NT2/D1 (cell line): ENCODE results near the gene LPGAT1.

ENCODE experiments used
- DNase-seq: peaks from one replicate; pipeline ENCODE4 v3.0.0-alpha.2; 2011; ENCODE audit warnings: low read depth, low spot score
- H3K27me3 ChIP-seq: 2 replicates; pipeline ENCODE4 v1.6.0; 2011; ENCODE audit warnings: mild to moderate bottlenecking; ENCODE audit not compliant: insufficient read length, insufficient read depth
- H3K36me3 ChIP-seq: 2 replicates; pipeline ENCODE4 v1.6.1; 2011; ENCODE audit warnings: mild to moderate bottlenecking, low read length, mixed read lengths; ENCODE audit not compliant: insufficient read depth, insufficient read length
- H3K4me1 ChIP-seq: 2 replicates; pipeline ENCODE4 v1.5.1; 2011; ENCODE audit not compliant: insufficient read depth, insufficient read length
- H3K4me3 ChIP-seq: 2 replicates; pipeline ENCODE4 v1.5.1; 2011; ENCODE audit warnings: low read depth; ENCODE audit not compliant: insufficient read length
- H3K9ac ChIP-seq: 2 replicates; pipeline ENCODE4 v1.6.0; 2011; ENCODE audit warnings: low read depth; ENCODE audit not compliant: insufficient read length
- H3K9me3 ChIP-seq: 2 replicates; pipeline ENCODE4 v1.5.1; 2011; ENCODE audit warnings: mild to moderate bottlenecking, low read length; ENCODE audit not compliant: insufficient read depth
- SUZ12 ChIP-seq: IDR thresholded peaks from 2 replicates; pipeline ENCODE4 v1.6.1; 2011; ENCODE audit not compliant: insufficient read length, insufficient read depth; ENCODE audit errors: extremely low read depth
- YY1 ChIP-seq: IDR thresholded peaks from 2 replicates; pipeline ENCODE4 v1.6.1; 2011; ENCODE audit not compliant: insufficient read length, insufficient read depth
- ZNF274 ChIP-seq: IDR thresholded peaks from 2 replicates; pipeline ENCODE4 v1.6.1; 2011; ENCODE audit warnings: mild to moderate bottlenecking, low read depth, low read length

LPGAT1 gene

DNA sequence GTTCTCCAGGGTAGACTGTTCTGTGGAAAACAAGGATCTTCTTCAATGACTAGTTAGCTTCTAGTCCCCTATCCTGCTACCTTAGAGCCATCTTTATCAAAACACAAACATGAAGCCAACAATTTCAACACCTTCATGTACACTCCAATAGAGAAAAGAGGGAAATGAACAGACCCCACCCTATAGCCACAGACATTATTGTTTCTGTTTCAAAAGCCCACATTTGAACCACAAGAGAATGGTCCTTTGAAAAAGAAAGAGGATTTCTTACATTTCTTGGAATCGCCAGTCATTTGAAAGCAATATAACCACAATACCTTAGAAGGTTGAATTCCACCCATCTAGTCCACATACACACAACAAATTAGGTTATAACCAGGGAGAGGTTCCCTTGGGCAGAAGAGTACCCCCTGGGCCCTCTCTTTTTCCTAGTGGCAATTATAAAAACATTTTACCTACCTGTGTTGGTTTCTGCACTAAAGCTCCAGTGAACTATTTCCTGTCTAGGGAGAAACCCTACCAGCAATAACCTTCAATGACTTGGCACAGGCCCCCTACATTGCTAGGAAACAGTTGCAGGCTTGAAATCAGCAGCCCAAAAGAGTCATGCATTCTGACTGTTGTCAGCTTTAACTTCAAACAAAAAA is 2.7 kb upstream of the LPGAT1 start:
- peaks cover 13% of the 10 kb centered on the region for H3K27me3 ChIP-seq
- H3K9me3 ChIP-seq = no peaks in the 10 kb centered on the region
- no peaks in the 10 kb centered on the region for H3K4me1 ChIP-seq
- DNase-seq = no peak
- TF ChIP-seq SUZ12 = no peak
- no peak for TF ChIP-seq YY1
- no peak for TF ChIP-seq ZNF274
- no peak overlapping the region for H3K9ac ChIP-seq
- no peaks in the 10 kb centered on the region for H3K36me3 ChIP-seq
- H3K4me3 ChIP-seq = no peak overlapping the region

DNA sequence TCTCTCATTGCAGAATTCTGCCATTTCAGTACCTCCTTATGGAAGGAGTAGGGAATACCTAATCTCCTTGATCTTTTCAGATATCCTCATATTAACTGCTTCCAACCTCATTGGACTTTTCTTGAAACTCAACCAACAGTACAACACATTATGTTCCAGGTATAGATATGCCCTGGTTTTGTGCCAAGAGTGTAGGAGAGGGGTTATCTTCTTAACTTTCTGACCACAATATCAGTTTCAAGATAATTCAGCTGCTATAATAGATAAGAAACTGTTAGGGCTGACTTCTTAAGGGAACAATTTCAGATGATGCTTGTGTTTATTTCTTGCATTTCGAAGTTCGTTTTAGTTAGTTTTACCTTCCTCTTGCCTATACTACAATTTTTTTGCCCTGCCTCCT is 2.1 kb upstream of the LPGAT1 start:
- no peak for TF ChIP-seq YY1
- TF ChIP-seq ZNF274 = no peak
- TF ChIP-seq SUZ12 = no peak
- Histone ChIP-seq H3K9me3 (no peaks in the 10 kb centered on the region), H3K4me3 (no peak overlapping the region), H3K9ac (no peak overlapping the region), H3K36me3 (no peaks in the 10 kb centered on the region), H3K4me1 (no peaks in the 10 kb centered on the region), H3K27me3 (peaks cover 13% of the 10 kb centered on the region)
- DNase-seq = no peak

DNA sequence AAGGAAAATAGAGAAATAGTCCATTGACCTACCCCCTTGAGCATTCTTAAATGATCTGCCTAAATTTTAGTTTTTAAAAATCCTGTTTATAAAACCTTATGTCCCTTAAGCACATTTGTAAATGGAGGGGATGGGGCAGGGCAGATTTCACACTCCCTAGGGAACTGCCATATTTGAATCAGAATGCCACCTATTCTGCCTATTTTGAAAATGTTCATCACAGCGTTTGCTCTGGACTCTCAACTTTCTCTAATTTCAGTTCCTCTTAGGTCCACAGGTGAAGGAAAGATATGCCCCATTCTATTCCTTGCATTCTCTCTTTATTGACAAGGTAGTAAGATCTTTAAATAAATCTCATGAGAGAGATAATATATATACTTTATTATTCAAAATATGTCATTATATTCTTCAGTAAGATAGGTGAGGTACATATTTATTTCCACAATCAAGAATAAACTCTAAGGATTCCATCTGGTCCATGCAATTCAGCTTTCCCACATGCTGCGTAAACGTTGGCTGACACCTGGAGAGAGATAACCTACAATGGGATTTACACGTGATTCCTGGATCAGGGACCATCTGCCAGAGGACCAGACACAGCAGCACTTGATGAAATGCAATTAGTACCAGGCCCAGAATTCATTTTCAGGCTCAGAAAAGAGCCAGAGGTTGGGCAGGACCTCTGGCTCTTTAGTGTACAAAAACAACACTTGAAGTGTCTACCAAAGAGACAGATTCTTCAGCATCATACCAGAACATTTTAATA is 1.2 kb upstream of the LPGAT1 start:
- Histone ChIP-seq H3K36me3 (no peaks in the 10 kb centered on the region), H3K9ac (no peak overlapping the region), H3K27me3 (peaks cover 13% of the 10 kb centered on the region), H3K9me3 (no peaks in the 10 kb centered on the region), H3K4me1 (no peaks in the 10 kb centered on the region), H3K4me3 (no peak overlapping the region)
- no peak for TF ChIP-seq SUZ12
- TF ChIP-seq ZNF274 = no peak
- no peak for TF ChIP-seq YY1
- DNase-seq = no peak

DNA sequence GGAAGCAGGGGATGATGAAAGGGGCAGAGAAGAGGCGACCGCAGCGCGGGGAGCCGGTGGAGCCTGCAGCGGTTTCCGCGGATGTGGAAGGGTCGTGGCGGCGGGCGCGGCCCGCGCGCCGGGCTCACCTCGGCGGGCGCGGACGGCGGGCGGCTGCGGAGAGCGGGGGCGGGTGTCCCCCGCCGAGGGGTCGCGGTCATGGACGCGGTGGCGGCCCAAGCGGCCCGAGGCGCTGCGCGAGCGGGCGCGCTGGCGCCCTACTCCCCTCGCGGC is 572 bp downstream of the LPGAT1 start:
- H3K27me3 ChIP-seq = peaks cover 13% of the 10 kb centered on the region
- peaks cover 3% of the 10 kb centered on the region for H3K36me3 ChIP-seq
- DNase-seq = peak; percentile 18
- TF ChIP-seq ZNF274 (no peak), YY1 (no peak), SUZ12 (no peak)
- no peaks in the 10 kb centered on the region for H3K9me3 ChIP-seq
- peak overlapping the region; percentile 71 for H3K4me3 ChIP-seq
- H3K9ac ChIP-seq = peak overlapping the region; percentile 82
- H3K4me1 ChIP-seq = no peaks in the 10 kb centered on the region

DNA sequence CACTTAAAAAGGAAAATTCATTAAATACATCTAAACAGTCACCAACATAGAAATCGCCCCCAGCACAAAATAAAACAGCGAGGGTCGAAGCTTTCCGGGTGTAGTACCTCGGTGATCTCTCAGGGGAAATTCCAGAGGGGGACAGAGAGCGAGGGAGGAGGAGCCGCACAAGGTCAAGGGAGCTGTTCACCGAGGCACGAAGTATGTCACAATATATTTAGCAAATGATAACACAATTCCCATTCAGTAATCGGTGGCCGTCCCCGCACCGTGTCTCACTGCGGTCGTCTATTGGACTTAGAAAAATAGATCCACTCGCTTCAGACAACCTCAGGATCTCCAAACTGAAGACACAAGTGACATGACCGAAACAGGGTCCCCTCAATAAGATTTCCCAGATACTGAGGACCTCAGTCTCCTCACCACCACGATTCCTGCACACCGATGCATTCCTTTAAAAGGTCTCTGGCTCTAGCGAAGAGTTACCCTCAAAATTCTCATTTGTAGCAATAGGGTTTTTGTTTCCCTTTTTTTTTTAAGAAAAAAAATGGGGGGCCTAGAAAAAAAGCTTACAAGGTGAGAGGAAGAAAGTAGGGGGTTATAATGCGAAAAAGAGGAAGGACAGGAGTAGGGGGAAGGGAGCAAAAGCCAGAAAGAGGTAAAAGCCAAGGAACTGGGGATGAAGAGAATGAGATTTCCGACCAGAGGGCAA is 1.1 kb downstream of the LPGAT1 start:
- H3K4me1 ChIP-seq = no peaks in the 10 kb centered on the region
- peak overlapping the region; percentile 82 for H3K9ac ChIP-seq
- H3K4me3 ChIP-seq = peak overlapping the region; percentile 71
- no peaks in the 10 kb centered on the region for H3K9me3 ChIP-seq
- peak; percentile 44 for DNase-seq
- TF ChIP-seq ZNF274 (no peak), SUZ12 (no peak), YY1 (no peak)
- peaks cover 3% of the 10 kb centered on the region for H3K36me3 ChIP-seq
- H3K27me3 ChIP-seq = peaks cover 13% of the 10 kb centered on the region

DNA sequence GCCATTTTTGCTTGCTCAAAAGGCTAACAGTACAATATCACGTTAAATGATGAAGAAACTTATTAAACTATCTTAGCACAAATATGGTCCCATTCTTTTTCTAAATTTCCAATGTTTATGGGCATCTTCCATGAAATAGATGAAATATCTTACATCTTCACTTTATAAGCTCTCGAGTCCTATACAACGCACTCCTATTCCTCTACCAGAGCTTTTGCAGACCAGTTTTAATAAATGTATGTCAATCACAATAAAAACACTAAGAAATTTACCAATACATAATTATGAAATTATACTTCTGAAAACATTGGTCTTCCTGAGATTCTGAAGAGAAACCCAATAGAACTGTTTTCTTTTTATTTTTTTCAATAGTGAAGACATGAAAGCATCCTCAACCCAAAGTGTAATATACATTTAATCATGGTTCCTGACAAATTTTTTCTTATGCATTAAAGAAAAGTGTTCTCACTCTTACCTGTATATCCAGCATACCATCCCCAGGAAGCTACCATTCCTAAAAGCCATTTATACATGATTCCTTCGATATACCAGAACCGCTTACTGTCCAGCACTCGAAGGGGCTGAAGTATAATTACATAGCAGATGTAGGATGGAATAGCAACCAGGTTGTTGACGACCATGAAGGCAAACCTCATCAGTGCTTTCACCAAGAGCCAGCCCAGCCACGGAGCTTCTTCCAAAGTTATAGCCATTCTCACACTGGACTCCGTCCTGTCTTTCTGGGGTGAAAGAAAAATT is 1.8 kb downstream of the LPGAT1 start:
- Histone ChIP-seq H3K9ac (no peak overlapping the region), H3K27me3 (peaks cover 13% of the 10 kb centered on the region), H3K9me3 (no peaks in the 10 kb centered on the region), H3K36me3 (peaks cover 9% of the 10 kb centered on the region), H3K4me1 (no peaks in the 10 kb centered on the region), H3K4me3 (peak overlapping the region; percentile 2)
- TF ChIP-seq YY1 (no peak), SUZ12 (no peak), ZNF274 (no peak)
- DNase-seq = no peak

DNA sequence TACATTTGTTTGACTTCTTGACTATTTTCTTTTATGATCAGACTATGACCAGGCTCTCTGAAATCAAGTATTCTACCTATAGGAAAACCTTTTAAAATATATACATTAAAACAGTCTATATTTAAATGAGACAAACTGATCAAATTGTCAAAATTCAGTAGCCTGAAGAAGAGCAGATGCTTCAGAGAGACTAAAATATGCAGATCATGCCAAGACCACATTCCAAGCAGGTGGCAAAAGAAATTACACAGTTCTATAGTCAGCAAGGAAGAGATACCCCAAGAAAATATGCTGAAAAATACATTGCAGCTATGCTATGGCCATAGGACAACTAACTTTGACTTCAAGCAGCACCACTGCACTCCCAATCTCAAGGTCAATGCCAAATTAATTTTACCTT is 3.5 kb downstream of the LPGAT1 start:
- no peak for DNase-seq
- peaks cover 9% of the 10 kb centered on the region for H3K36me3 ChIP-seq

More for the DNA sequence above, 3.5 kb downstream of the LPGAT1 start:
- no peak overlapping the region for H3K9ac ChIP-seq
- peaks cover 7% of the 10 kb centered on the region for H3K27me3 ChIP-seq
- no peak for TF ChIP-seq YY1
- no peak for TF ChIP-seq ZNF274
- TF ChIP-seq SUZ12 = no peak
- no peaks in the 10 kb centered on the region for H3K9me3 ChIP-seq
- no peaks in the 10 kb centered on the region for H3K4me1 ChIP-seq
- H3K4me3 ChIP-seq = no peak overlapping the region
